GM19238 (cell line): ENCODE measurements around the gene ASCC3.

ENCODE experiments used
- DNase-seq: peaks from one replicate; pipeline ENCODE4 v3.0.0; 2011; ENCODE audit warnings: low spot score; ENCODE audit not compliant: insufficient read length

The ASCC3 gene

GRCh38 chr6:100593522-100593921 lies 287.6 kb downstream of the ASCC3 start:
- no peak for DNase-seq

DNA sequence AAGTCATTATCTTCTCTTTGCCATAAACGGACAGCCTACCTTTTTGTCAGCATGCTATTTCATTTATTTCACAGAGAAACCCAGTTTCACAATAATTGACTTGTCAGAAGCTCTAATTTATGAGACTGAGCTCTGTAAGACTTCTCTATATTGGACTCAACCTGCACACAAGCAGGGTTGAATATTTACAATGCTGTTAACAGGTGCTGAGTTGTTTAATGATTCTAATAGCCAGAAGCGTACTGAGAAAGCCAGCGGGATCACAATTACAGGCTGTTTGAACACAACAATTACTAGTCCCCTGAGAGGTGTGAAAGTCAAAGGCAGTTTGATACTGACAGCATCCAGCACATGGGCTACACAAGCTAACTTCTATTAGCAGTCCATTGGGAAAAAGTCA lies 288.2 kb downstream of the ASCC3 start:
- no peak for DNase-seq

DNA sequence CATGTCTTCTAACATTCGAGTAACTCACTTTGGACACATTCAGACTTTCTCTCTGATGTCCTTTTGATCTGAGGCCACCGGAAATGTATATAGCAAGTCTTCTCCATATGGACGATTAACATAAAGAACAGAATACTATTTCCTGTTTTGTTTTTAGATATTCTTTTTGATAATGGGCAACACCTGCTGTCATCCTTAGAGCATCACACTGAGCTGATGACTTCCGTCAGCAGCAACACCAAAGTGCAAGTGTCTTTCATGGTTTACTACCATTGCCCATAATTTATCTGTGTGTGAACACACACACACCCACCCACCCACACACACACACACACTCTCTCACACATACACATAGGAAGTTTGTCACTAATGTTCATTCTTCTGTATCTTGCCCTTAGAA lies 303.7 kb downstream of the ASCC3 start:
- no peak for DNase-seq

- DNase-seq = no peak
Observed at GRCh38 chr6:100575921-100576320, 305.2 kb downstream of the ASCC3 start.

DNA sequence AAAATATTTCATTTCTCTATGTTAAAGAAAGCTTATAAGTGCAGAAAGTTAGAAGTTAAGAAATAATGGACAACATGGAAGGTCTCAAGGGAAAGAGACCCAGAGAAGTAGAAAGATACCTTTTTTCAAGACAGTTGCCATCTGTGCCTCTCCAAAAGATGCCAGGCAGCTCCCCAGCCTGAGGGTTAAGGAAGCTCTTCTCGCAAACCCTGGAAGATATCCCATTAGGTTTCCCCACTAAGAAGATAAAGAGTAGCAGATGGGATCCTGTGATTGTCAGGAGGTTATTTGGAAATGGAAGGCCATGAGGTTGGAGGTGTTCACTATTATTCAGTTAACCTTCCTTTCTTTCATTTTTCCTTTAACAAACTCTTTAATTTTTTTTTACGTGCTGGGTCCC lies 306.3 kb downstream of the ASCC3 start:
- no peak for DNase-seq

- DNase-seq = no peak
Observed at GRCh38 chr6:100573166-100573565, 308.0 kb downstream of the ASCC3 start.

GRCh38 chr6:100568255-100568654 lies 312.9 kb downstream of the ASCC3 start:
- no peak for DNase-seq

- no peak for DNase-seq
Observed at GRCh38 chr6:100566563-100566962, 314.6 kb downstream of the ASCC3 start.

- DNase-seq = no peak
Observed at GRCh38 chr6:100565439-100566104, 315.6 kb downstream of the ASCC3 start.

GRCh38 chr6:100559859-100560258 lies 321.3 kb downstream of the ASCC3 start:
- no peak for DNase-seq

- DNase-seq = no peak
Observed at GRCh38 chr6:100554228-100554627, 326.9 kb downstream of the ASCC3 start.

DNA sequence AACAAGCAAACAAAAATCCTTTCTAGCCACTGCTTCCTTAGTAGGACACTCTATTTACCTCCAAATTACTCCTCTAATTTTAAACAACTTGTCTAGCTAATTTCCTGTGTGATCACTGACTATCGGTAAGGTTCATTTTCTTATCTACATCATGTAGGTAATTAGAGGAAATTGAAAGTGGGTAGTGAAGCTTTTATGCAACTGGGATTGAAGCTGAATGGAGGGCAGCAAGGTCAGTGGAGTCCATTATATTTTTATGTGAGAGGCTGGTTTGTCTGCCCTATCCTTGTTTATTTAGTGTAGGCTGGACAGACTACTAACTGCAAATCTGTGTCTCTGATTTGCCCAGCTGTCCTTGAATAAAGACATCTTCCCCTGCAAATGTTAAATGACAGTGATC lies 327.9 kb downstream of the ASCC3 start:
- DNase-seq = no peak

DNA sequence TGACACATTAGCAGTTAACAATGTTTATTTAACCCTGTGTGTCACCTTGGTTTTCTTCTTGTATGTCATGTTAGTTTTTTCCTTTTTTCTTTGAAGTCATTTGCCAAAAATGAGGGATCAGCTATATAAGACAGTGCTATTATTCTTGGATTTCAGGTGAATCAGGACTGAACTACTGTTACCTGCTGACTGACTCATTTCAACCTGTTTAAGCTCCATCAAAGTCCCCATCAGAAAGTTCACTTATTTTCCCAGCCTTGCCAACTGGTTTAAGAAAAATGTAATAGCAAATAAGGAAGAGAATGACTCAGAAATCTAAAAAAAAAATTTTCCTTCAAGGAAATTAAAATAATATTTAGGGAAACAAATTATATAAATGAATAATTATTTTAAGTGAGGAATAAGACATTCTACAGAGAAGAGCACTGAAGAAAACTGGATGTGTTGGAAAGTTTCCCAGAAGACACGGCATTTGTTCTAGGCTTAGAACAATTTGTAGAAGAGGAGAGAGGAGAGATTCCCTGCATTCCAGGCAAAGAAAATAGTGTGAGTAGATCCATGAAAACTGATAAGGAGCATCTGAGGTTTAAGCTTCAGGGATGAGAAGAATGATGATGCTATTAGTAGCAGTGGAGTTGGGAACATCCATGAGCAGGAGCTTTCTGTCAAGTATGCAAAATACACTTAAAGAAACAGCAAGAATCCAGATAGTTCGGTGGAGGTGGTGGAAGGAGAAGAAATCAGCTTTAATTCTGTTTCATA lies 331.5 kb downstream of the ASCC3 start:
- no peak for DNase-seq

GRCh38 chr6:100538086-100538485 lies 343.0 kb downstream of the ASCC3 start:
- no peak for DNase-seq

DNA sequence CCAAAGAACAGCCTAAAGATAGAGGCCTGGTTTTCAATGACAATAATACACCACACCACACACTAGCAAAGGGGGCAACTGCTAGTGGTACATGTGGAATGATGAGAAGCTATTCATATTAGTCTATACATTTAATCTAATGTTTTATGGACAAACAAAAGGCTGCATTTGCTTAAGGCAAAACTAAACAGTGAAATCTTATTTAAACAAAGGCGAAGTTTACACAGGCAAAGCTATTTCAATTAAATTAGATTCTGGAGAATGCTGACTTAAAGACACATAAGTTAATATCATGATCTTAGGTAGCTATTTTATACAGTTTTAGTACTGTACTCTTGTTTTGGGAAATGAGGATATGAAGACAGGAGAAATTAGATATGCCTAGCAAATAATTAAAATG lies 362.5 kb downstream of the ASCC3 start:
- DNase-seq = no peak

DNA sequence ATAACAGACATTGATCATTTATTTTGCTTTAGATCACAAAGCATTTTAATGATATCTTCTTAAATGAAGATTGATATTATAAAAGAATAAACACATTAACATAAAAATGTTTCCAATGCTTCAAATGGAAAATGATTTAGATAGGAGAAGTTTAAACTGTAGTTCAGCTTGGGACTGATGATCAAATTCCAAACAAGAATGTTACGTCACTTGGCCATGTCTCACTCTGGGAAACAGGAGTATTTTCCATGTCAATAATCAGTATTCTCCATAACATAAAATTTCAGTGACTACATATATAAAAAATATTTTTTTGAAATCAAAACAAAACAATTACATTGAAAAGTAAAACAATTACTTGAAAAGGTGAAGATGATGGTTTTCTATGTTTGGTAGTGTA lies 363.5 kb downstream of the ASCC3 start:
- no peak for DNase-seq

GRCh38 chr6:100517106-100517505 lies 364.0 kb downstream of the ASCC3 start:
- DNase-seq = no peak

GRCh38 chr6:100514660-100515059 lies 366.5 kb downstream of the ASCC3 start:
- DNase-seq = no peak

GRCh38 chr6:100512203-100512862 lies 368.8 kb downstream of the ASCC3 start:
- no peak for DNase-seq

GRCh38 chr6:100509101-100509500 lies 372.0 kb downstream of the ASCC3 start:
- no peak for DNase-seq

GRCh38 chr6:100506651-100507050 lies 374.5 kb downstream of the ASCC3 start:
- DNase-seq = no peak
